ENCODE measurements around the gene ERC1.

DNA sequence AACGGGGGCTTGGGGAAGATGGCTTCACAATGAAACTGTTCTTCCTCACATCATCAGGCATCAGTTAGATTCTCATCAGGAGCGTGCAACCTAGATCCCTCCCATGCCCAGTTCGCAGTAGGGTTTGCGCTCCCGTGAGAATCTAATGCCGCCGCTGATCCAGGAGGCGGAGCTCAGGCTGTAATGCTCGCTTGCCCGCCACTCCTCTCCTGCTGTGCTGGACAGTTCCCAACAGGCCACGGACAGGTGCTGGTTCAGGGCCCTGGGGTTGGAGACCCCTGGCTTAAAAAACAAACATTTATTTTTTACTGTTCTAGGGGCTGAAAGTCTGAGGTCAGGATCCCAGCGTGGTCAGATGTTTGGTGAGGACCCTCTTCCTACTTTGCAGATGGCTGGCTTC is 422.9 kb downstream of the ERC1 start:
- TF ChIP-seq BRCA1 (IDR thresholded peaks at IDR 0.05) (no peak), BRCA1 (CRISPR knock-in tag; IDR thresholded peaks at IDR 0.05) (no peak), MYC (IDR thresholded peaks at IDR 0.05; ENCODE audit: low read depth, low read length) (no peak), MYC (CRISPR knock-in tag; IDR thresholded peaks at IDR 0.05; ENCODE audit: borderline replicate concordance, low read depth) (no peak), TFE3 (CRISPR knock-in tag; IDR thresholded peaks at IDR 0.05) (no peak), POU5F1 (IDR thresholded peaks at IDR 0.05; ENCODE audit: borderline replicate concordance, low read depth, low read length, partially characterized antibody) (no peak)

Data from K562 (cell line).